Endothelial cell of umbilical vein (primary cell): ENCODE measurements around the gene MYH7.

Source experiments
- EZH2 ChIP-seq: IDR thresholded peaks from 2 replicates; pipeline ENCODE4 v1.6.1; 2012; ENCODE audit warnings: borderline replicate concordance, low read depth, mild to moderate bottlenecking, moderate library complexity, low read length, inconsistent platforms; ENCODE audit not compliant: severe bottlenecking
- GATA2 ChIP-seq: IDR thresholded peaks from 2 replicates; pipeline ENCODE4 v1.7.0; 2011; ENCODE audit warnings: low read depth, mild to moderate bottlenecking, moderate library complexity, mixed read lengths, low read length; ENCODE audit not compliant: insufficient read length, insufficient read depth
- POLR2A ChIP-seq: IDR thresholded peaks from 2 replicates; pipeline ENCODE4 v1.6.1; 2012; ENCODE audit warnings: low read depth, mild to moderate bottlenecking, control low read depth, low read length
- POLR2AphosphoS5 ChIP-seq: IDR thresholded peaks from 2 replicates; pipeline ENCODE4 v1.6.1; 2012; ENCODE audit warnings: low read depth, mild to moderate bottlenecking, control low read depth, low read length, moderate library complexity; ENCODE audit not compliant: insufficient read depth
- TF ChIP-seq, protein P1 (sequence below), 2 donors: IDR thresholded peaks; 1 replicate in 1 of 2; 2 replicates in 1 of 2; pipeline ENCODE4 v1.5.1; 2011; ENCODE audit warnings: low read length in 2 of 2, mild to moderate bottlenecking in 2 of 2, moderate library complexity in 2 of 2, control low read depth in 1 of 2, inconsistent platforms in 1 of 2, low read depth in 1 of 2; ENCODE audit not compliant: insufficient read depth in 1 of 2; ENCODE audit errors: extremely low read depth in 1 of 2

DNA sequence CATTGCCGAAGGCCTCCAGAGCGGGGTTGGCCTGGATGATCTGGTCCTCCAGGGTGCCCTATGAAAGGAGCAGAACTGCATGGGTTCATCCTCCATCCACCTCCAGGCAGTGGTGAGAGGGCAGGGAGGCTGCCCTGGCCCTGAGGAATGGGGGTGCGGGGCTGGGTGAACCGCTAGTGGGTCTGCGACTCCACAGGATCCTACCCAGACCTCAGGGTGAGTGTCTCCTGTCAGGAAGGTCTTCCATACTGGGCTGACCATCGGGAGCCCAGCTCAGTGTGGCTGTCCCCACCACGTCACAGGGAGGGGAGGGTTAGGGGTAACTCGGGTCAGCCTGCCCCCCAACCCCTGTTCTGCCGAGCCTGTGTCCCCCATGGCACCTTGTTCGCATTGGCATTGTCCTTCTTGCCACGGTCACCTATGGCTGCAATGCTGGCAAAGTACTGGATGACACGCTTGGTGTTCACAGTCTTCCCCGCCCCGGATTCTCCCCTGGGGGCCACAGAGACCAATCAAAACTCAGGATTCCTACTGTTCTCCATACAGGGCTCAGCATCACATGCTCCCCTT, 31.0 kb downstream of the MYH7 start:
- TF ChIP-seq POLR2A (no peak), EZH2 (no peak), POLR2AphosphoS5 (no peak), GATA2 (no peak)
- TF ChIP-seq, protein P1, sequence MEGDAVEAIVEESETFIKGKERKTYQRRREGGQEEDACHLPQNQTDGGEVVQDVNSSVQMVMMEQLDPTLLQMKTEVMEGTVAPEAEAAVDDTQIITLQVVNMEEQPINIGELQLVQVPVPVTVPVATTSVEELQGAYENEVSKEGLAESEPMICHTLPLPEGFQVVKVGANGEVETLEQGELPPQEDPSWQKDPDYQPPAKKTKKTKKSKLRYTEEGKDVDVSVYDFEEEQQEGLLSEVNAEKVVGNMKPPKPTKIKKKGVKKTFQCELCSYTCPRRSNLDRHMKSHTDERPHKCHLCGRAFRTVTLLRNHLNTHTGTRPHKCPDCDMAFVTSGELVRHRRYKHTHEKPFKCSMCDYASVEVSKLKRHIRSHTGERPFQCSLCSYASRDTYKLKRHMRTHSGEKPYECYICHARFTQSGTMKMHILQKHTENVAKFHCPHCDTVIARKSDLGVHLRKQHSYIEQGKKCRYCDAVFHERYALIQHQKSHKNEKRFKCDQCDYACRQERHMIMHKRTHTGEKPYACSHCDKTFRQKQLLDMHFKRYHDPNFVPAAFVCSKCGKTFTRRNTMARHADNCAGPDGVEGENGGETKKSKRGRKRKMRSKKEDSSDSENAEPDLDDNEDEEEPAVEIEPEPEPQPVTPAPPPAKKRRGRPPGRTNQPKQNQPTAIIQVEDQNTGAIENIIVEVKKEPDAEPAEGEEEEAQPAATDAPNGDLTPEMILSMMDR (IDR thresholded peaks at IDR 0.05; ENCODE audit: extremely low read depth in 1 of 2, insufficient read depth in 1 of 2, low read depth in 1 of 2, low read length in 2 of 2) = no peak
